H9 (cell line): ENCODE measurements around the gene FAM3D. TPM values are rescaled to one million over a fixed set of nuclear protein-coding genes. Genes with fewer than 3 reads are reported as not detected.

Experiments used
- DNase-seq: peaks from one replicate; pipeline ENCODE4 v3.0.0-alpha.2; 2017
- H2AFZ ChIP-seq: one replicate; pipeline ENCODE4 v1.6.1; 2013; ENCODE audit warnings: mild to moderate bottlenecking, low read length, control low read depth, moderate library complexity
- H2AK5ac ChIP-seq: 2 replicates; pipeline ENCODE4 v1.6.1; 2013; ENCODE audit warnings: low read length, control low read depth, mixed read lengths; ENCODE audit not compliant: insufficient read length
- H2BK120ac ChIP-seq: one replicate; pipeline ENCODE4 v1.6.1; 2013; ENCODE audit warnings: low read depth, mild to moderate bottlenecking, low read length, control low read depth, inconsistent platforms; ENCODE audit not compliant: poor library complexity, severe bottlenecking
- H2BK12ac ChIP-seq: 2 replicates; pipeline ENCODE4 v1.6.1; 2013; ENCODE audit warnings: low read length, control low read depth, mixed read lengths, low read depth; ENCODE audit not compliant: insufficient read length
- H2BK15ac ChIP-seq: 2 replicates; pipeline ENCODE4 v1.6.1; 2013; ENCODE audit warnings: low read depth, low read length, control low read depth
- H2BK20ac ChIP-seq: one replicate; pipeline ENCODE4 v1.6.1; 2013; ENCODE audit warnings: low read depth, mild to moderate bottlenecking, low read length, control low read depth, inconsistent platforms; ENCODE audit not compliant: poor library complexity, severe bottlenecking
- H2BK5ac ChIP-seq: 2 replicates; pipeline ENCODE4 v1.6.1; 2013; ENCODE audit warnings: low read length, control low read depth, mixed read lengths; ENCODE audit not compliant: insufficient read length
- H3K14ac ChIP-seq: 2 replicates; pipeline ENCODE4 v1.6.1; 2013; ENCODE audit warnings: low read length, control low read depth; ENCODE audit not compliant: insufficient read depth
- H3K18ac ChIP-seq: 2 replicates; pipeline ENCODE4 v1.6.1; 2013; ENCODE audit warnings: low read depth, mild to moderate bottlenecking, mixed read lengths, low read length, control low read depth; ENCODE audit not compliant: insufficient read length
- H3K23ac ChIP-seq: 2 replicates; pipeline ENCODE4 v1.6.1; 2013; ENCODE audit warnings: low read length, control low read depth, mixed read lengths, low read depth; ENCODE audit not compliant: insufficient read length
- H3K23me2 ChIP-seq: 2 replicates; pipeline ENCODE4 v1.6.1; 2013; ENCODE audit warnings: low read depth, mild to moderate bottlenecking, mixed read lengths, low read length, control low read depth; ENCODE audit not compliant: insufficient read length, poor library complexity, severe bottlenecking
- H3K27ac ChIP-seq: 2 replicates; pipeline ENCODE4 v1.5.1; 2013; ENCODE audit warnings: low read length, control low read depth, mixed read lengths, low read depth; ENCODE audit not compliant: insufficient read length
- H3K27me3 ChIP-seq: 2 replicates; pipeline ENCODE4 v1.6.1; 2013; ENCODE audit warnings: low read length, control low read depth, inconsistent platforms; ENCODE audit not compliant: insufficient read depth
- H3K4ac ChIP-seq: 2 replicates; pipeline ENCODE4 v1.6.1; 2013; ENCODE audit warnings: low read depth, mild to moderate bottlenecking, control low read depth, inconsistent platforms, low read length, moderate library complexity
- H3K4me1 ChIP-seq: 2 replicates; pipeline ENCODE4 v1.6.1; 2013; ENCODE audit warnings: low read length, control low read depth, inconsistent platforms; ENCODE audit not compliant: insufficient read depth
- H3K4me2 ChIP-seq: 2 replicates; pipeline ENCODE4 v1.6.1; 2013; ENCODE audit warnings: low read length, control low read depth, mixed read lengths; ENCODE audit not compliant: insufficient read length, insufficient read depth
- H3K56ac ChIP-seq: 2 replicates; pipeline ENCODE4 v1.6.1; 2013; ENCODE audit warnings: low read depth, mild to moderate bottlenecking, mixed read lengths, low read length, control low read depth; ENCODE audit not compliant: insufficient read length
- H3K79me1 ChIP-seq: 2 replicates; pipeline ENCODE4 v1.6.1; 2013; ENCODE audit warnings: low read depth, mild to moderate bottlenecking, moderate library complexity, low read length, control low read depth, inconsistent platforms; ENCODE audit not compliant: insufficient read depth, poor library complexity, severe bottlenecking
- H3K79me2 ChIP-seq: 2 replicates; pipeline ENCODE4 v1.6.1; 2013; ENCODE audit warnings: low read length, control low read depth, inconsistent platforms; ENCODE audit not compliant: insufficient read depth
- H3K9ac ChIP-seq: 2 replicates; pipeline ENCODE4 v1.6.1; 2013; ENCODE audit warnings: low read length, control low read depth, mixed read lengths; ENCODE audit not compliant: insufficient read length; ENCODE audit errors: extremely low read depth
- H3K9me3 ChIP-seq: one replicate; pipeline ENCODE4 v1.6.1; 2013; ENCODE audit warnings: low read depth, low read length, inconsistent platforms; ENCODE audit not compliant: control insufficient read depth
- H3T11ph ChIP-seq: one replicate; pipeline ENCODE4 v1.6.1; 2013; ENCODE audit warnings: mild to moderate bottlenecking, low read length, control low read depth, inconsistent platforms
- H4K20me1 ChIP-seq: one replicate; pipeline ENCODE4 v1.6.1; 2013; ENCODE audit not compliant: control insufficient read depth, insufficient read length, insufficient read depth
- H4K5ac ChIP-seq: 2 replicates; pipeline ENCODE4 v1.6.1; 2013; ENCODE audit warnings: low read depth, mild to moderate bottlenecking, mixed read lengths, low read length, control low read depth; ENCODE audit not compliant: insufficient read length
- H4K8ac ChIP-seq: replicated peaks from 2 replicates; pipeline ENCODE4 v1.6.1; 2013; ENCODE audit warnings: low read length, control low read depth, mixed read lengths, low read depth; ENCODE audit not compliant: insufficient read length
- H4K91ac ChIP-seq: 2 replicates; pipeline ENCODE4 v1.6.1; 2013; ENCODE audit warnings: low read depth, mild to moderate bottlenecking, moderate library complexity, mixed read lengths, low read length, control low read depth; ENCODE audit not compliant: insufficient read length
- H3K27ac Mint-ChIP-seq, 3 experiments: 2 replicates in 2 of 3; 3 replicates in 1 of 3; pipeline ENCODE4 v1.8.0; 2020 to 2021; ENCODE audit warnings: mixed read lengths in 3 of 3, mild to moderate bottlenecking in 1 of 3, moderate library complexity in 1 of 3
- H3K27me3 Mint-ChIP-seq: 2 replicates; pipeline ENCODE4 v1.8.0; 2021; ENCODE audit warnings: low read depth, mild to moderate bottlenecking, moderate library complexity, mixed read lengths
- H3K36me3 Mint-ChIP-seq, 3 experiments: 2 replicates in 2 of 3; 3 replicates in 1 of 3; pipeline ENCODE4 v1.8.0; 2020 to 2021; ENCODE audit warnings: low read depth in 3 of 3, mixed read lengths in 3 of 3; ENCODE audit not compliant: insufficient read depth in 1 of 3
- H3K4me1 Mint-ChIP-seq, 2 experiments: 2 replicates each; pipeline ENCODE4 v1.8.0; 2020; ENCODE audit warnings: mixed read lengths in 2 of 2
- H3K4me3 Mint-ChIP-seq, 2 experiments: 2 replicates in 1 of 2; 3 replicates in 1 of 2; pipeline ENCODE4 v1.8.0; 2020 to 2021; ENCODE audit warnings: mild to moderate bottlenecking in 2 of 2, mixed read lengths in 2 of 2, moderate library complexity in 1 of 2
- H3K9me3 Mint-ChIP-seq, 2 experiments: 2 replicates in 1 of 2; 3 replicates in 1 of 2; pipeline ENCODE4 v1.8.0; 2020; ENCODE audit warnings: mild to moderate bottlenecking in 2 of 2, mixed read lengths in 2 of 2, moderate library complexity in 1 of 2
- WGBS: extraction: QIAGEN DNeasy Blood & Tissue Kit; methylation state at CpG from one replicate; pipeline ENCODE4 v1.1.7; 2013; ENCODE audit warnings: missing lambda C conversion rate, low lambda C conversion rate, mixed read lengths; ENCODE audit not compliant: insufficient read length; ENCODE audit errors: extremely low coverage; 5-methylcytosine and 5-hydroxymethylcytosine counted together
- total RNA-seq: library from RNA; stranded (reverse); gene quantifications from 2 replicates; pipeline ENCODE4 v1.2.1, GENCODE V29; 2021
- TF ChIP-seq, protein P1 (sequence below): fragments of 200-600 bp; sonication (generic); conservative IDR thresholded peaks from 3 replicates; pipeline ENCODE4 v1.8.0; 2021; ENCODE audit warnings: antibody characterized with exemption, mild to moderate bottlenecking

Gene FAM3D
- total RNA-seq, 1 experiment from 2014 or later, result not detected

- Histone ChIP-seq H3K4me1 (no peaks in the 10 kb centered on the region), H3K4me2 (no peak overlapping the region), H3K79me1 (no peaks in the 10 kb centered on the region), H2BK20ac (no peak overlapping the region), H2BK15ac (no peak overlapping the region), H4K91ac (no peak overlapping the region), H3K79me2 (no peaks in the 10 kb centered on the region), H2BK120ac (no peak overlapping the region), H3K23ac (no peak overlapping the region), H4K5ac (no peak overlapping the region), H3K9ac (no peak overlapping the region), H4K8ac (no peak overlapping the region), H3T11ph (no peak overlapping the region), H2BK12ac (no peak overlapping the region), H3K14ac (no peak overlapping the region), H3K23me2 (no peaks in the 10 kb centered on the region), H3K27ac (no peak overlapping the region), H2AK5ac (no peak overlapping the region), H2AFZ (no peak overlapping the region), H3K56ac (no peak overlapping the region), H3K4ac (no peak overlapping the region), H3K27me3 (peaks cover 10% of the 10 kb centered on the region; the same call in 1 of the 2 replicates), H3K9me3 (no peaks in the 10 kb centered on the region), H2BK5ac (no peak overlapping the region), H4K20me1 (no peaks in the 10 kb centered on the region), H3K18ac (no peak overlapping the region)
- Mint-ChIP-seq H3K27me3 (peaks cover 100% of the 10 kb centered on the region), H3K4me1 (peaks cover 11 to 20% of the 10 kb centered on the region in 2 experiments), H3K9me3 (peaks cover 0 to 4% of the 10 kb centered on the region in 2 experiments; a peak in 2 of 5 replicates), H3K4me3 (no peak overlapping the region), H3K36me3 (no peaks in the 10 kb centered on the region), H3K27ac (peak overlapping the region in 1 of 3 experiments; percentile 65; a peak in 1 of 7 replicates)
- TF ChIP-seq, protein P1, sequence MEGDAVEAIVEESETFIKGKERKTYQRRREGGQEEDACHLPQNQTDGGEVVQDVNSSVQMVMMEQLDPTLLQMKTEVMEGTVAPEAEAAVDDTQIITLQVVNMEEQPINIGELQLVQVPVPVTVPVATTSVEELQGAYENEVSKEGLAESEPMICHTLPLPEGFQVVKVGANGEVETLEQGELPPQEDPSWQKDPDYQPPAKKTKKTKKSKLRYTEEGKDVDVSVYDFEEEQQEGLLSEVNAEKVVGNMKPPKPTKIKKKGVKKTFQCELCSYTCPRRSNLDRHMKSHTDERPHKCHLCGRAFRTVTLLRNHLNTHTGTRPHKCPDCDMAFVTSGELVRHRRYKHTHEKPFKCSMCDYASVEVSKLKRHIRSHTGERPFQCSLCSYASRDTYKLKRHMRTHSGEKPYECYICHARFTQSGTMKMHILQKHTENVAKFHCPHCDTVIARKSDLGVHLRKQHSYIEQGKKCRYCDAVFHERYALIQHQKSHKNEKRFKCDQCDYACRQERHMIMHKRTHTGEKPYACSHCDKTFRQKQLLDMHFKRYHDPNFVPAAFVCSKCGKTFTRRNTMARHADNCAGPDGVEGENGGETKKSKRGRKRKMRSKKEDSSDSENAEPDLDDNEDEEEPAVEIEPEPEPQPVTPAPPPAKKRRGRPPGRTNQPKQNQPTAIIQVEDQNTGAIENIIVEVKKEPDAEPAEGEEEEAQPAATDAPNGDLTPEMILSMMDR, result no peak
- no CpG with 5 or more reads among the region's 5 CpGs for WGBS
- DNase-seq, result no peak
These were observed 29.1 kb downstream of the FAM3D start for GRCh38 chr3:58637509-58637908.
